ENCODE data around the gene CFDP1. TPM values are rescaled to one million over a fixed set of nuclear protein-coding genes. Genes with fewer than 3 reads are reported as not detected.

CFDP1 gene
- total RNA-seq, 2 experiments from 2014 or later, result 34.7 to 39.9 TPM

- Mint-ChIP-seq H3K36me3 (ENCODE audit: low read depth) (peaks cover 12% of the 10 kb centered on the region), H3K27me3 (no peaks in the 10 kb centered on the region), H3K4me3 (no peak overlapping the region), H3K9me3 (no peaks in the 10 kb centered on the region), H3K27ac (no peak overlapping the region), H3K4me1 (ENCODE audit: low read depth) (peaks cover 19% of the 10 kb centered on the region)
- ChIA-PET POLR2A (no interaction called here), CTCF (no interaction called here)
- no peak for ATAC-seq
- TF ChIP-seq CTCF (IDR thresholded peaks at IDR 0.05), result no peak
- no peak for DNase-seq
- intact Hi-C loops (cut with micrococcal nuclease), result no loop called here
These were observed 19.4 kb downstream of the CFDP1 start for GRCh38 chr16:75413951-75414350.

GRCh38 chr16:75406943-75407342 lies 26.4 kb downstream of the CFDP1 start:
- peaks cover 16% of the 10 kb centered on the region for H3K36me3 Mint-ChIP-seq (ENCODE audit: low read depth)
- H3K27ac Mint-ChIP-seq, result no peak overlapping the region
- ChIA-PET POLR2A (no interaction called here), CTCF (interaction anchor here (0.6 to 1.6 kb wide), 3 partner anchors 82 to 208 kb away, joined by 3 to 5 read pairs (median 3); no protein-coding TSS in a partner anchor)
- ATAC-seq (no peak), DNase-seq (no peak)
- intact Hi-C loops (cut with micrococcal nuclease), result no loop called here
- no peak for TF ChIP-seq CTCF (IDR thresholded peaks at IDR 0.05)
- no peaks in the 10 kb centered on the region for H3K27me3 Mint-ChIP-seq
- H3K4me1 Mint-ChIP-seq (ENCODE audit: low read depth), result peaks cover 11% of the 10 kb centered on the region
- no peaks in the 10 kb centered on the region for H3K9me3 Mint-ChIP-seq
- no peak overlapping the region for H3K4me3 Mint-ChIP-seq

GRCh38 chr16:75402821-75403475 lies 30.4 kb downstream of the CFDP1 start:
- TF ChIP-seq CTCF (IDR thresholded peaks at IDR 0.05), result peak; percentile 54
- ATAC-seq (peak; percentile 74), DNase-seq (peak; percentile 14)
- intact Hi-C loops (cut with micrococcal nuclease), result loop anchor here (5.0 kb wide), 1 partner anchor 171 kb away; no protein-coding TSS in a partner anchor
- ChIA-PET CTCF (interaction anchor here (0.7 to 4.5 kb wide), 13 partner anchors 11 to 203 kb away, joined by 3 to 48 read pairs (median 5); partner anchors contain the start of gene TMEM170A), POLR2A (interaction anchor here (0.6 kb wide), 1 partner anchor 13 kb away, joined by 4 read pairs; no protein-coding TSS in a partner anchor)
- H3K27ac Mint-ChIP-seq, result no peak overlapping the region
- peaks cover 10% of the 10 kb centered on the region for H3K36me3 Mint-ChIP-seq (ENCODE audit: low read depth)
- no peaks in the 10 kb centered on the region for H3K9me3 Mint-ChIP-seq
- peaks cover 19% of the 10 kb centered on the region for H3K4me1 Mint-ChIP-seq (ENCODE audit: low read depth)
- H3K4me3 Mint-ChIP-seq, result no peak overlapping the region
- no peaks in the 10 kb centered on the region for H3K27me3 Mint-ChIP-seq

- peak overlapping the region; percentile 88 for H3K27ac Mint-ChIP-seq
- no peaks in the 10 kb centered on the region for H3K27me3 Mint-ChIP-seq
- DNase-seq (no peak), ATAC-seq (no peak)
- H3K4me3 Mint-ChIP-seq, result no peak overlapping the region
- peaks cover 19% of the 10 kb centered on the region for H3K4me1 Mint-ChIP-seq (ENCODE audit: low read depth)
- H3K9me3 Mint-ChIP-seq, result no peaks in the 10 kb centered on the region
- TF ChIP-seq CTCF (IDR thresholded peaks at IDR 0.05), result no peak
- intact Hi-C loops (cut with micrococcal nuclease), result loop anchor here (5.0 kb wide), 1 partner anchor 170 kb away; no protein-coding TSS in a partner anchor
- peaks cover 12% of the 10 kb centered on the region for H3K36me3 Mint-ChIP-seq (ENCODE audit: low read depth)
- POLR2A ChIA-PET, result no interaction called here
- CTCF ChIA-PET, result interaction anchor here (0.7 to 4.5 kb wide), 11 partner anchors 10 to 203 kb away, joined by 3 to 48 read pairs (median 6); partner anchors contain the start of genes CFDP1 and TMEM170A
These were observed 31.0 kb downstream of the CFDP1 start for GRCh38 chr16:75402159-75402820.

- Mint-ChIP-seq H3K27ac (peak overlapping the region; percentile 88), H3K4me1 (ENCODE audit: low read depth) (peaks cover 19% of the 10 kb centered on the region), H3K36me3 (ENCODE audit: low read depth) (peaks cover 12% of the 10 kb centered on the region), H3K27me3 (no peaks in the 10 kb centered on the region), H3K9me3 (no peaks in the 10 kb centered on the region), H3K4me3 (no peak overlapping the region)
- no peak for DNase-seq
- ChIA-PET POLR2A (no interaction called here), CTCF (interaction anchor here (0.7 to 4.5 kb wide), 11 partner anchors 9 to 202 kb away, joined by 3 to 48 read pairs (median 6); partner anchors contain the start of genes CFDP1 and TMEM170A)
- TF ChIP-seq CTCF (IDR thresholded peaks at IDR 0.05), result no peak
- intact Hi-C loops (cut with micrococcal nuclease), result loop anchor here (5.0 kb wide), 1 partner anchor 169 kb away; no protein-coding TSS in a partner anchor
- ATAC-seq, result no peak
These were observed 31.6 kb downstream of the CFDP1 start for GRCh38 chr16:75401691-75402090.

Measured in activated CD8-positive, alpha-beta T cell treated with anti-CD3 and anti-CD28 coated beads for 36 hours (primary cell).